Measurements from ENCODE around the gene DPP4. TPM values are rescaled to one million over a fixed set of nuclear protein-coding genes. Genes with fewer than 3 reads are reported as not detected.
"Not testable (repeated sequence)": the region's sequence is repeated elsewhere in the genome, so short reads cannot be mapped to it uniquely, and the experiment has no call there.

DPP4 gene
- total RNA-seq, 1 experiment from 2014 or later, result 23.3 TPM

DNA sequence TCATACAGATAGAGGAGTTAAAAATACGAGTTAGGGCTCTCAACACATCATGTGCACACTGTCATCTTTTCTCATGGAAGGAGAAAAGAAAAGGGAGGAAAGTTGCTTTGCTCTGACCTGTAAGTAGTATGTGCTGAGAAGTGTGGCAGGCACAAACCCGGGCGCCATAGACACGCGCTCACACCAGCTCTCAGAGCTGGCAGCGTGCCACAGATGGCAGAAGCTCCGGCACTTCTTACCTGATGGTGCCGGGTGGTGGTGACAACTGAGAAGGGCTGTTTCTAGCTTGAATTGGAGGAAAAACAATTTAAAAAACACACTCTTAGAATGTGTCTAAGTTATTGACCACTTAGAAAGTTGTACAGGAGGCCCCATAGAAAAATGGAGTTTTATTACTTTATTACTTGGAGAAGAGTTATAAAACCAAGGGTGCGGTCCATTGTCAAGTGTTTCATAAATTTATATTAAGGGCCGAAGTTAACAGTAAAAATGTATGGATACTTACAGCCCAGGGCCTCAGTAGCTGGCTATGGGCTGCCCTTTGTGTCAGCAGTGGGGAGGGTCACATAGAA, 92.2 kb downstream of the DPP4 start:
- intact Hi-C loops (cut with micrococcal nuclease), result no loop called here
- Histone ChIP-seq H2AFZ (ENCODE audit: low read length) (no peak overlapping the region), H4K20me1 (ENCODE audit: low read length) (no peaks in the 10 kb centered on the region), H3K9me3 (ENCODE audit: low read length) (no peaks in the 10 kb centered on the region), H3K4me2 (ENCODE audit: low read length) (no peak overlapping the region), H3K27ac (ENCODE audit: low read length) (peak overlapping the region; percentile 31; the same call in 1 of the 2 replicates), H3K4me1 (ENCODE audit: insufficient read depth, low read length) (peaks cover 38% of the 10 kb centered on the region), H3K9me2 (replicated peaks; ENCODE audit: low read length) (no peaks in the 10 kb centered on the region), H3K4me3 (ENCODE audit: low read length) (no peak overlapping the region), H3K9ac (ENCODE audit: low read length) (no peak overlapping the region), H3F3A (ENCODE audit: low read length, unreplicated experiment) (no peaks in the 10 kb centered on the region), H3K36me3 (ENCODE audit: low read depth, low read length) (no peaks in the 10 kb centered on the region), H3K79me2 (ENCODE audit: low read length) (no peaks in the 10 kb centered on the region), H3K27me3 (ENCODE audit: low read length) (no peaks in the 10 kb centered on the region)
- CTCF ChIA-PET, result no interaction called here
- no TSS peak for BruUV-seq (replicated peaks)
- POLR2A ChIA-PET (ENCODE audit: unreplicated experiment), result interaction anchor here (0.6 kb wide), 1 partner anchor 9 kb away, joined by 3 read pairs; no protein-coding TSS in a partner anchor
- DNase-seq (no peak), ATAC-seq (0 out of 2 replicates have a peak, but pooled peaks have one; percentile 29)
- TF ChIP-seq EZH2 (IDR thresholded peaks at IDR 0.05; ENCODE audit: low read length, unreplicated experiment) (no peak), EZH2phosphoT487 (IDR thresholded peaks at IDR 0.05; ENCODE audit: borderline replicate concordance, low read length) (no peak)
- TF ChIP-seq, protein P1, sequence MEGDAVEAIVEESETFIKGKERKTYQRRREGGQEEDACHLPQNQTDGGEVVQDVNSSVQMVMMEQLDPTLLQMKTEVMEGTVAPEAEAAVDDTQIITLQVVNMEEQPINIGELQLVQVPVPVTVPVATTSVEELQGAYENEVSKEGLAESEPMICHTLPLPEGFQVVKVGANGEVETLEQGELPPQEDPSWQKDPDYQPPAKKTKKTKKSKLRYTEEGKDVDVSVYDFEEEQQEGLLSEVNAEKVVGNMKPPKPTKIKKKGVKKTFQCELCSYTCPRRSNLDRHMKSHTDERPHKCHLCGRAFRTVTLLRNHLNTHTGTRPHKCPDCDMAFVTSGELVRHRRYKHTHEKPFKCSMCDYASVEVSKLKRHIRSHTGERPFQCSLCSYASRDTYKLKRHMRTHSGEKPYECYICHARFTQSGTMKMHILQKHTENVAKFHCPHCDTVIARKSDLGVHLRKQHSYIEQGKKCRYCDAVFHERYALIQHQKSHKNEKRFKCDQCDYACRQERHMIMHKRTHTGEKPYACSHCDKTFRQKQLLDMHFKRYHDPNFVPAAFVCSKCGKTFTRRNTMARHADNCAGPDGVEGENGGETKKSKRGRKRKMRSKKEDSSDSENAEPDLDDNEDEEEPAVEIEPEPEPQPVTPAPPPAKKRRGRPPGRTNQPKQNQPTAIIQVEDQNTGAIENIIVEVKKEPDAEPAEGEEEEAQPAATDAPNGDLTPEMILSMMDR (conservative IDR thresholded peaks at IDR 0.05; ENCODE audit: low read depth, low read length), result no peak

DNA sequence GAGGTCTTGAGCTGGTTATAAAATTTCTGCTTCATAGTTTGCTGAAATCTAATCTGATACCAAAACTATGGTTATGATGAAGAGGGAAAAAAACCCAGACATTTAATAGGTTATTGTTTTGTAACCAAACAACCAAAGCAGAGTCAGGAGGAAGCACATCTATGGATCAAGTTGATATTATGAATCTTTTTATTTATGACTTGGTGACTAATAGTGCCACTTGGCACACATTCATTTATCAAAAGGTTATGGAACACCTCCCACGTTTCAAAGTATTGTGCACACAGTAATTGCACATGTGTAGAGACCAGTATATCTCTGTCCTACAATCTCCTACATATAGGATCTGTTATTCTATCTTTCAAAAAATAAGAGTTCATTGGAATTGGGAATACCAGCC, 93.0 kb downstream of the DPP4 start:
- POLR2A ChIA-PET (ENCODE audit: unreplicated experiment), result interaction anchor here (0.6 kb wide), 1 partner anchor 10 kb away, joined by 3 read pairs; no protein-coding TSS in a partner anchor
- Histone ChIP-seq H3K9me3 (ENCODE audit: low read length) (no peaks in the 10 kb centered on the region), H3K4me2 (ENCODE audit: low read length) (peak overlapping the region; percentile 15; the same call in 1 of the 2 replicates), H2AFZ (ENCODE audit: low read length) (no peak overlapping the region), H3F3A (ENCODE audit: low read length, unreplicated experiment) (no peaks in the 10 kb centered on the region), H3K9ac (ENCODE audit: low read length) (no peak overlapping the region), H3K4me3 (ENCODE audit: low read length) (no peak overlapping the region), H3K79me2 (ENCODE audit: low read length) (no peaks in the 10 kb centered on the region), H3K27ac (ENCODE audit: low read length) (peak overlapping the region; percentile 31), H3K27me3 (ENCODE audit: low read length) (no peaks in the 10 kb centered on the region), H4K20me1 (ENCODE audit: low read length) (no peaks in the 10 kb centered on the region), H3K36me3 (ENCODE audit: low read depth, low read length) (no peaks in the 10 kb centered on the region), H3K4me1 (ENCODE audit: insufficient read depth, low read length) (peaks cover 38% of the 10 kb centered on the region), H3K9me2 (replicated peaks; ENCODE audit: low read length) (no peaks in the 10 kb centered on the region)
- CTCF ChIA-PET, result no interaction called here
- TF ChIP-seq EZH2phosphoT487 (IDR thresholded peaks at IDR 0.05; ENCODE audit: borderline replicate concordance, low read length) (no peak), EZH2 (IDR thresholded peaks at IDR 0.05; ENCODE audit: low read length, unreplicated experiment) (no peak)
- TF ChIP-seq, protein P1 (conservative IDR thresholded peaks at IDR 0.05; ENCODE audit: low read depth, low read length), result no peak
- BruUV-seq (replicated peaks), result no TSS peak
- peak; percentile 84 for DNase-seq
- intact Hi-C loops (cut with micrococcal nuclease), result no loop called here
- ATAC-seq, result peak; percentile 58

DNA sequence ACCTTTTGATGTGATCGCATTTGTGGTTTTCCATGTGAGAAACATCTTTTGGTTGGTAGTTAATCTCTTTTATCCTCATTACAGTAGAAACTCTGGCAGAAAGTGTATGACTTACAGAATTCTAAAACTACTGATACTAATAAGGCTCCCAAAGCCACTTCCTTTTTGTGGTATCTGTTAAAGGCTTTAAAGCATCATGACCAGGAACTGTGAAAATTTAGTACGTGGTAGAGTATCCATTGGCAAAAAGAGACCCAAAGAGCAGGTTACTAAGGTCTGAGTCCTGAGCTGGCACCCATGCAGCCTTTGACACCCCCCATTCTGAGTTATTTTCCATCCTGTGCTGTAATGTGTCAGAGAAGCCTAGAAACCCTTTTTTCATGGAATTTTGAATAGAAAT, 94.5 kb downstream of the DPP4 start:
- POLR2A ChIA-PET (ENCODE audit: unreplicated experiment), result no interaction called here
- no peaks in the 10 kb centered on the region for H3K79me2 ChIP-seq (ENCODE audit: low read length)
- H3F3A ChIP-seq (ENCODE audit: low read length, unreplicated experiment), result no peaks in the 10 kb centered on the region
- no peaks in the 10 kb centered on the region for H4K20me1 ChIP-seq (ENCODE audit: low read length)
- H3K36me3 ChIP-seq (ENCODE audit: low read depth, low read length), result no peaks in the 10 kb centered on the region
- no peaks in the 10 kb centered on the region for H3K27me3 ChIP-seq (ENCODE audit: low read length)
- CTCF ChIA-PET, result no interaction called here
- H3K9me2 ChIP-seq (replicated peaks; ENCODE audit: low read length), result no peaks in the 10 kb centered on the region
- TF ChIP-seq EZH2 (IDR thresholded peaks at IDR 0.05; ENCODE audit: low read length, unreplicated experiment) (no peak), EZH2phosphoT487 (IDR thresholded peaks at IDR 0.05; ENCODE audit: borderline replicate concordance, low read length) (no peak)
- TF ChIP-seq, protein P1 (conservative IDR thresholded peaks at IDR 0.05; ENCODE audit: low read depth, low read length), result no peak
- BruUV-seq (replicated peaks), result no TSS peak
- H3K9me3 ChIP-seq (ENCODE audit: low read length), result no peaks in the 10 kb centered on the region
- DNase-seq (no peak), ATAC-seq (no peak)
- H3K4me1 ChIP-seq (ENCODE audit: insufficient read depth, low read length), result peaks cover 38% of the 10 kb centered on the region
- H3K4me2 ChIP-seq (ENCODE audit: low read length), result no peak overlapping the region
- no peak overlapping the region for H3K27ac ChIP-seq (ENCODE audit: low read length)
- no peak overlapping the region for H3K4me3 ChIP-seq (ENCODE audit: low read length)
- no peak overlapping the region for H2AFZ ChIP-seq (ENCODE audit: low read length)
- no peak overlapping the region for H3K9ac ChIP-seq (ENCODE audit: low read length)
- intact Hi-C loops (cut with micrococcal nuclease), result no loop called here

DNA sequence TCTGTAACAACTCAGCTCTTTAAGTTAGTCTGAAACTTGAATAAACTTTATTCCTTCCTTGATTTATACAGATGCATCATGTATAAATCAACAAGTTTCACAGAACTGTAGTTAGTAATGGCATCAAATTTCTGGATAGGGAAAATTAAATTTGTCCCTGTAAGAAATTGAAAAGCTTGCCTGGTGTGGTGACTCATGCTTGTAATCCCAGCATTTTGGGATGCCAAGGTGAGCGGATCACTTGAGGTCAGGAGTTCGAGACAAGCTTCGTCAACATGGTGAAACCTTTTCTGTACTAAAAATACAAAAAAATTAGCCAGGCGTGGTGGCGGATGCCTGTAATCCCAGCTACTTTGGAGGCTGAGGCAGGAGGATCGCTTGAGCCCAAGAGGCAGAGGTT, 96.1 kb downstream of the DPP4 start:
- H3K36me3 ChIP-seq (ENCODE audit: low read depth, low read length); BruUV-seq (replicated peaks); H3K79me2 ChIP-seq (ENCODE audit: low read length); H3K9me2 ChIP-seq (replicated peaks; ENCODE audit: low read length); H3K27me3 ChIP-seq (ENCODE audit: low read length); H3F3A ChIP-seq (ENCODE audit: low read length, unreplicated experiment); intact Hi-C loops (cut with micrococcal nuclease); H3K9ac ChIP-seq (ENCODE audit: low read length); POLR2A ChIA-PET (ENCODE audit: unreplicated experiment); H2AFZ ChIP-seq (ENCODE audit: low read length); H3K4me3 ChIP-seq (ENCODE audit: low read length); H3K9me3 ChIP-seq (ENCODE audit: low read length); H3K27ac ChIP-seq (ENCODE audit: low read length); CTCF ChIA-PET; H3K4me2 ChIP-seq (ENCODE audit: low read length); H4K20me1 ChIP-seq (ENCODE audit: low read length): not testable (repeated sequence)
- DNase-seq, result peak; percentile 71
- peak; percentile 17; the same call in 1 of the 2 replicates for ATAC-seq
- peaks cover 23% of the 10 kb centered on the region for H3K4me1 ChIP-seq (ENCODE audit: insufficient read depth, low read length)

Data from PC-3 (cell line).